ENCODE results near the gene ACSM6. TPM values are rescaled to one million over a fixed set of nuclear protein-coding genes. Genes with fewer than 3 reads are reported as not detected.

The ACSM6 gene
- total and polyA plus RNA-seq, 11 donors = 0.20 to 0.25 TPM; not detected in 9

- peak overlapping the region; percentile 47 to 88 (median 80) for H3K27ac ChIP-seq
- H3K27me3 ChIP-seq = no peaks in the 10 kb centered on the region
- DNase-seq (no peak), ATAC-seq (peak; percentile 68 to 80 (median 74))
- H3K4me1 ChIP-seq = peaks cover 12 to 76% (median 51%) of the 10 kb centered on the region in 12 donors
- intact Hi-C loops (cut with DNase I) = loop anchor here in 2 of 10 donors (5.0 to 10.0 kb wide), 2 partner anchors 66 to 68 kb away; no protein-coding TSS in a partner anchor
- TF ChIP-seq POLR2A (IDR thresholded peaks at IDR 0.05) (no peak), CTCF (IDR thresholded peaks at IDR 0.05) (no peak)
- H3K36me3 ChIP-seq = peaks cover 0 to 80% (median 39%) of the 10 kb centered on the region in 9 donors
- H3K9me3 ChIP-seq = no peaks in the 10 kb centered on the region
- no peak overlapping the region for H3K4me3 ChIP-seq
- 29 to 48% (median 39%) methylated on average over 1 of the region's 1 CpG for WGBS, 4 donors
These were observed 72.6 kb downstream of the ACSM6 start for GRCh38 chr10:95266674-95267095.

DNA sequence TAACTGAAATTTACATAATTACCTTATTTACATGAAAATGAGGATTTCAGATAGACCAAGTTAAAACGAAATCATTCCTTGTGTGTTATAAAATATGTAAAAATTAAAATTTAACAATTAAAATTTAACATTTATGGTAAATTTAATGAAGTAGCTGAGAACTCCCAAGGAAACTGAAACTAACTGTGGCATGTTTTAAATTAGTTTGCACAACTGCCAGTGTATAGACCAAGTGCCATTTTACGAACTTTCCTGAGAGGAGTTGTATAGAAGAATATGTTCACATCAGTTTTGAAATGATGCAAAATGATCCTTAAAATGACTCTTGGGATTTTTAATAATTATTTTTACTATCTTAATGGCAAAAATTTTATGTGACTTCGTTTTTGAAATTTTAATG, 73.2 kb downstream of the ACSM6 start:
- peaks cover 0 to 75% (median 39%) of the 10 kb centered on the region in 9 donors for H3K36me3 ChIP-seq
- ATAC-seq (no peak), DNase-seq (no peak)
- TF ChIP-seq POLR2A (IDR thresholded peaks at IDR 0.05) = no peak
- no peak for TF ChIP-seq CTCF (IDR thresholded peaks at IDR 0.05)
- WGBS, 4 donors = 75 to 97% (median 95%) methylated on average over 3 of the region's 3 CpGs
- no peaks in the 10 kb centered on the region for H3K9me3 ChIP-seq
- H3K27me3 ChIP-seq = no peaks in the 10 kb centered on the region
- H3K4me1 ChIP-seq = peaks cover 12 to 76% (median 50%) of the 10 kb centered on the region in 12 donors
- H3K4me3 ChIP-seq = no peak overlapping the region
- intact Hi-C loops (cut with DNase I) = loop anchor here in 2 of 10 donors (5.0 to 10.0 kb wide), 2 partner anchors 65 to 68 kb away; no protein-coding TSS in a partner anchor
- H3K27ac ChIP-seq = peak overlapping the region in 11 of 12 donors; percentile 47 to 88 (median 80)

DNA sequence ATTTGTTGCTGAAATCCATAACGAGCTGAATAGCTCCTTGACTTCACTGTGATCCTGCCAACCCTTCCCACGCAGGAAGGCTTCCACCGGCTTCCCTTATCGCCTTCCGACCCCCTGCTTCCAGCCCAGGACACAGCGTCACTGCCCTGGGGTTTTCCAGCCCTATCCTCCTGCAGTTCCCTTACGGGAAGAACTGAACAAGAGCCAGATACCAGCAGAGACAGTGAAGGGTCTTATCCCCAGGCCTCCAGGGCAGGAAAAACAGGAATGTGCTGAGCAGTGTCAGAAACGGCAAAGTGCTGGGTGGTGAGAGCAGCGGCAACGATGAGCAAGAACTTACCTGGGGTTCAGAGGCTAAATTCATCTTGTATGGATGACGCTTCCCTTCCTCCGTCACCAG, 74.4 kb downstream of the ACSM6 start:
- peak; percentile 34 to 85 (median 83) for ATAC-seq
- Histone ChIP-seq H3K9me3 (no peaks in the 10 kb centered on the region), H3K27me3 (no peaks in the 10 kb centered on the region), H3K4me3 (no peak overlapping the region), H3K27ac (peak overlapping the region; percentile 47 to 88 (median 80)), H3K36me3 (peaks cover 0 to 63% (median 27%) of the 10 kb centered on the region in 9 donors), H3K4me1 (peaks cover 14 to 77% (median 54%) of the 10 kb centered on the region in 12 donors)
- 27 to 29% (median 28%) methylated on average over 12 of the region's 12 CpGs for WGBS, 4 donors
- peak in 4 of 5 donors; percentile 66 to 90 (median 77) for DNase-seq
- no peak for TF ChIP-seq POLR2A (IDR thresholded peaks at IDR 0.05)
- no peak for TF ChIP-seq CTCF (IDR thresholded peaks at IDR 0.05)
- intact Hi-C loops (cut with DNase I) = loop anchor here in 2 of 10 donors (5.0 to 10.0 kb wide), 2 partner anchors 64 to 66 kb away; no protein-coding TSS in a partner anchor

DNA sequence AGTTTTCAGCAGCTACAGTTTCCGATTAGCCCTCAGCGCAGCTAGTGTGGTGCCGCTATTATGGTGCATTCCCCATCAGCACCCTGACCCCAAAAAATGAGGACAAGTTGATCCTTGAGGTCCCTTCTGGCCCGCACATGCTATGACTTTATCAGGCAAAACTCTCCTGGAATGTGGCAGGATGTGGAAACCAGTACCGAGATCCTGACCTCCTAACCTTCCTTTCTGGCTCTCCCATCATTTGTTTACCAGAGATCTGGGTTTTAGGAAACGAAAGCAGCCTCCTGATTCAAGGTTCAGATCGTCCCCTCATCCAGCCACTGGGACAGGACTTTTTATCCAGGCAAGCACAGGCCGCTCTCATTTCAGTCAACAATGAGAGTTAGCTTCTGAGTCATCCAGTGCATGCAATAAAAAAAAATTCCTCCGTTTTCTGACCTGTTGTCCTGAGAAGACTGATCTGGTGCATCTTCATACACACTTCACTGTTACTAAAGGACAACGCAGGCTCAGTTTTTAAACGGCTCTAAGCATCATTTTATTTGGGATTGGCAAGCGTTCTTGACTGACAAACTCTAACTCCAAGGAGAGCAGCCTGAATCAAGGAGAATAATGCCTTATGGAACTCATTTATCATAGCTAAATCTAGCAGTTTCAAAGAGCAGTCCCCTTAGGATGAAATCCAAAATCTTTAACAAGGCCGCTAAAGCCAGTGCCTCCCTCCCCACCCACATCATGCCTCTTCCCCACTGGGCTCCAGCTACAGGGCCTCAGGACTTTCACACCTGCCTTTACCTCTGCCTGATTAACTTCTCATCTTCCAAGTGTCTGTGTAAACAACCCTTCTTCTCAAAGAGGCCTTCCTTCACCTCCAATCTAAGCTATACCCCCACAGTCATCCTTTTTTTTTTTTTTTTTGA, 79.6 kb downstream of the ACSM6 start:
- intact Hi-C loops (cut with DNase I) = no loop called here
- peaks cover 20 to 82% (median 69%) of the 10 kb centered on the region in 12 donors for H3K4me1 ChIP-seq
- WGBS, 4 donors = 17 to 38% (median 22%) methylated on average over 11 to 13 of the region's 13 CpGs
- H3K27ac ChIP-seq = peak overlapping the region; percentile 74 to 88 (median 78)
- peak in 3 of 5 donors; percentile 39 to 49 (median 39) for DNase-seq
- H3K9me3 ChIP-seq = no peaks in the 10 kb centered on the region
- TF ChIP-seq POLR2A (IDR thresholded peaks at IDR 0.05) (no peak), CTCF (IDR thresholded peaks at IDR 0.05) (no peak)
- peak; percentile 56 to 67 (median 62) for ATAC-seq
- H3K36me3 ChIP-seq = peaks cover 0 to 26% (median 19%) of the 10 kb centered on the region in 9 donors
- H3K27me3 ChIP-seq = no peaks in the 10 kb centered on the region
- peak overlapping the region in 6 of 12 donors; percentile 10 to 32 (median 17) for H3K4me3 ChIP-seq

Measured in heart left ventricle (tissue), 16 donors.